Uterus (tissue), 2 donors: ENCODE measurements around the gene HEATR5A.

Source experiments
- POLR2A ChIP-seq, 2 donors: fragments of 450-650 bp; IDR thresholded peaks; one replicate each; pipeline ENCODE4 v1.6.1; 2016; ENCODE audit warnings: antibody characterized with exemption in 2 of 2, mild to moderate bottlenecking in 1 of 2, moderate library complexity in 1 of 2
- TF ChIP-seq, protein P1 (sequence below), 4 experiments: fragments of 200-600 bp in 2 of 4; fragments of 450-650 bp in 2 of 4; sonication (generic) in 2 of 4; IDR thresholded peaks; one replicate each; pipeline ENCODE4 v1.5.1; 2016 to 2019; ENCODE audit warnings: antibody characterized with exemption in 4 of 4, mild to moderate bottlenecking in 2 of 4, moderate library complexity in 1 of 4

DNA sequence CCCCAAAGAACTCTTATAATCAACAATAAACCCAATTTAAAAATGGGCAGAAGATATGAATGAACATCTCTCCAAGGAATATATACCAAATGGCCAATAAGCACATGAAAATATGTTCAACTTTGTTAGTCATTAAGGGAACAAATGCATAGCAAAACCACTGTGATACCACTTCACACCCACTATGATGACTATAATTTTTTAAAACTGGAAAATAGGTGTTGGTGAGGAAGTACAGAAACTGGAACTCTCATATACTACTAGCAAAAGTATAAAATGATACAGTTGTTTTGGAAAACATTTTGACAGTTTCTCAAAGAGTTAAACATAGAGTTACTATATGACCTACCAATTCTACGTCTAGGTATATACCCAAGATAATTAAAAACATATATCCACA lies 9.4 kb upstream of the HEATR5A start:
- no peak for TF ChIP-seq POLR2A (IDR thresholded peaks at IDR 0.05)
- TF ChIP-seq, protein P1, sequence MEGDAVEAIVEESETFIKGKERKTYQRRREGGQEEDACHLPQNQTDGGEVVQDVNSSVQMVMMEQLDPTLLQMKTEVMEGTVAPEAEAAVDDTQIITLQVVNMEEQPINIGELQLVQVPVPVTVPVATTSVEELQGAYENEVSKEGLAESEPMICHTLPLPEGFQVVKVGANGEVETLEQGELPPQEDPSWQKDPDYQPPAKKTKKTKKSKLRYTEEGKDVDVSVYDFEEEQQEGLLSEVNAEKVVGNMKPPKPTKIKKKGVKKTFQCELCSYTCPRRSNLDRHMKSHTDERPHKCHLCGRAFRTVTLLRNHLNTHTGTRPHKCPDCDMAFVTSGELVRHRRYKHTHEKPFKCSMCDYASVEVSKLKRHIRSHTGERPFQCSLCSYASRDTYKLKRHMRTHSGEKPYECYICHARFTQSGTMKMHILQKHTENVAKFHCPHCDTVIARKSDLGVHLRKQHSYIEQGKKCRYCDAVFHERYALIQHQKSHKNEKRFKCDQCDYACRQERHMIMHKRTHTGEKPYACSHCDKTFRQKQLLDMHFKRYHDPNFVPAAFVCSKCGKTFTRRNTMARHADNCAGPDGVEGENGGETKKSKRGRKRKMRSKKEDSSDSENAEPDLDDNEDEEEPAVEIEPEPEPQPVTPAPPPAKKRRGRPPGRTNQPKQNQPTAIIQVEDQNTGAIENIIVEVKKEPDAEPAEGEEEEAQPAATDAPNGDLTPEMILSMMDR (IDR thresholded peaks at IDR 0.05) = no peak
